Heart left ventricle (tissue), 16 donors: Measurements from ENCODE around the gene TXNDC9. TPM values are rescaled to one million over a fixed set of nuclear protein-coding genes. Genes with fewer than 3 reads are reported as not detected.

Experiments
- ATAC-seq, 4 donors: fragments of 200-7000 bp; cut with Tn5 transposase; one replicate each; pipeline ENCODE4 v1.9.1; 2020 to 2022; ENCODE audit warnings: moderate library complexity in 4 of 4, mild to moderate bottlenecking in 3 of 4, moderate number of reproducible peaks in 1 of 4
- DNase-seq, 5 donors: peaks; one replicate each; pipeline ENCODE4 v3.0.0-alpha.2; 2020
- H3K27ac ChIP-seq, 12 donors: fragments of 200-600 bp; sonication (generic) in 4 of 12; one replicate each; pipeline versions ENCODE4 v1.5.0 to v1.8.0; 2016 to 2022; ENCODE audit warnings: mild to moderate bottlenecking in 2 of 12
- H3K27me3 ChIP-seq, 9 donors: fragments of 200-600 bp; sonication (generic) in 2 of 9; one replicate each; pipeline versions ENCODE4 v1.5.1 to v1.8.0; 2016 to 2022; ENCODE audit warnings: mild to moderate bottlenecking in 3 of 9
- H3K36me3 ChIP-seq, 9 donors: fragments of 200-600 bp; sonication (generic) in 2 of 9; one replicate each; pipeline versions ENCODE4 v1.5.0 to v1.8.0; 2018 to 2022; ENCODE audit warnings: mild to moderate bottlenecking in 2 of 9
- H3K4me1 ChIP-seq, 12 donors: fragments of 200-600 bp; sonication (generic) in 4 of 12; one replicate each; pipeline versions ENCODE4 v1.5.0 to v1.8.0; 2016 to 2022; ENCODE audit warnings: mild to moderate bottlenecking in 3 of 12
- H3K4me3 ChIP-seq, 12 donors: fragments of 200-600 bp; sonication (generic) in 4 of 12; one replicate each; pipeline versions ENCODE4 v1.5.0 to v1.8.0; 2017 to 2022; ENCODE audit warnings: mild to moderate bottlenecking in 9 of 12, moderate library complexity in 4 of 12
- H3K9me3 ChIP-seq, 12 donors: fragments of 200-600 bp; sonication (generic) in 4 of 12; one replicate each; pipeline versions ENCODE4 v1.5.0 to v1.8.0; 2016 to 2022; ENCODE audit warnings: mild to moderate bottlenecking in 1 of 12
- POLR2A ChIP-seq, 2 donors: fragments of 450-650 bp; IDR thresholded peaks; one replicate each; pipeline ENCODE4 v1.6.1; 2017; ENCODE audit warnings: antibody characterized with exemption in 2 of 2, mild to moderate bottlenecking in 2 of 2, moderate library complexity in 2 of 2
- WGBS, 4 donors: extraction: QIAGEN DNeasy Blood & Tissue Kit in 2 of 4; methylation state at CpG; one replicate each; pipeline versions ENCODE4 v1.1.5 to v1.1.7; 2013 to 2018; 5-methylcytosine and 5-hydroxymethylcytosine counted together
- intact Hi-C, 10 donors: fragments of 100-400 bp; cut with DNase I; formaldehyde crosslinking; loops; one replicate each; pipeline versions ENCODE4 v1.11.1 to v1.14.2; 2022
- polyA plus RNA-seq, 2 donors: library from polyadenylated mRNA; stranded (reverse); fragments of 200-250 nt; gene quantifications; one replicate each; pipeline ENCODE4 v1.2.3, GENCODE V29; 2013
- total RNA-seq, 9 donors: library from RNA; depleted of rRNA in 2 of 9; stranded (reverse); fragments of >200 nt in 2 of 9; fragmentation: NEBNext Ultra II Directional in 3 of 9; extraction: Animal tissue kit (Norgen Biotek cat#: 25700) in 3 of 9; gene quantifications; one replicate each; pipeline versions ENCODE4 v1.1.0 to v1.2.4, GENCODE V29; 2016 to 2023
- TF ChIP-seq, protein P1 (sequence below), 12 donors: fragments of 200-600 bp; sonication (generic) in 4 of 12; IDR thresholded peaks; one replicate each; pipeline versions ENCODE4 v1.5.0 to v1.8.0; 2018 to 2022; ENCODE audit warnings: antibody characterized with exemption in 12 of 12, mild to moderate bottlenecking in 5 of 12
- donor health status: ischemic (EF 13 %, LVEDD 7.1; RV severe dilation, severe dysfunction).
- donor health status: healthy with polysubstance abuse.
- donor health status: DM: no; HTN: yes; CAD: no.
- donor health status: DM: no; HTN: no; CAD: no.
- donor health status: ischemic (EF 25% LVEDD 6.9; RV normal size, moderate dysfunction).
- donor health status: ischemic (EF 25% LVEDD 5.7; RV mildly dilated, moderate dysfunction).
- donor health status: healthy.
- donor health status: DM: yes; HTN: yes; CAD: no.
- donor health status: ischemic (EF 35%, LVEDD 5.7; RV mildly dilated, moderate dysfunction).
- donor health status: nonischemic (EF 11% LVEDD 7.7; RV severe dilation, severe dysfunction).
- donor health status: DM: yes; HTN: yes; CAD: no.
- donor health status: PGD.
- donor health status: ischemic (EF 29% LVEDD 5.4; RV normal size, mild dysfunction).
- donor health status: nonischemic (EF 23%, LVEDD 6.1; RV moderate dilation, normal function).

The TXNDC9 gene
- total and polyA plus RNA-seq, 11 donors = 15.8 to 37.5 (median 22.7) TPM

- H3K4me3 ChIP-seq = no peak overlapping the region
- no peak for DNase-seq
- ATAC-seq = no peak
Measured at GRCh38 chr2:99275882-99276281, 60.3 kb downstream of the TXNDC9 start.

More at GRCh38 chr2:99275882-99276281, 60.3 kb downstream of the TXNDC9 start:
- H3K27ac ChIP-seq = no peak overlapping the region
- H3K36me3 ChIP-seq = peaks cover 0 to 4% (median 0%) of the 10 kb centered on the region in 9 donors
- intact Hi-C loops = no loop called here
- no peaks in the 10 kb centered on the region for H3K4me1 ChIP-seq
- no peaks in the 10 kb centered on the region for H3K27me3 ChIP-seq
- 64 to 70% (median 66%) methylated on average over 7 of the region's 7 CpGs for WGBS, 4 donors
- peaks cover 0 to 21% (median 5%) of the 10 kb centered on the region in 12 donors for H3K9me3 ChIP-seq
- TF ChIP-seq POLR2A (IDR thresholded peaks at IDR 0.05) = no peak
- TF ChIP-seq, protein P1, sequence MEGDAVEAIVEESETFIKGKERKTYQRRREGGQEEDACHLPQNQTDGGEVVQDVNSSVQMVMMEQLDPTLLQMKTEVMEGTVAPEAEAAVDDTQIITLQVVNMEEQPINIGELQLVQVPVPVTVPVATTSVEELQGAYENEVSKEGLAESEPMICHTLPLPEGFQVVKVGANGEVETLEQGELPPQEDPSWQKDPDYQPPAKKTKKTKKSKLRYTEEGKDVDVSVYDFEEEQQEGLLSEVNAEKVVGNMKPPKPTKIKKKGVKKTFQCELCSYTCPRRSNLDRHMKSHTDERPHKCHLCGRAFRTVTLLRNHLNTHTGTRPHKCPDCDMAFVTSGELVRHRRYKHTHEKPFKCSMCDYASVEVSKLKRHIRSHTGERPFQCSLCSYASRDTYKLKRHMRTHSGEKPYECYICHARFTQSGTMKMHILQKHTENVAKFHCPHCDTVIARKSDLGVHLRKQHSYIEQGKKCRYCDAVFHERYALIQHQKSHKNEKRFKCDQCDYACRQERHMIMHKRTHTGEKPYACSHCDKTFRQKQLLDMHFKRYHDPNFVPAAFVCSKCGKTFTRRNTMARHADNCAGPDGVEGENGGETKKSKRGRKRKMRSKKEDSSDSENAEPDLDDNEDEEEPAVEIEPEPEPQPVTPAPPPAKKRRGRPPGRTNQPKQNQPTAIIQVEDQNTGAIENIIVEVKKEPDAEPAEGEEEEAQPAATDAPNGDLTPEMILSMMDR (IDR thresholded peaks at IDR 0.05) = no peak

Other genes starting within 250 kb of the TXNDC9 start
- gene C2orf15, start 194.6 kb downstream of the TXNDC9 start, total RNA-seq = under 1 TPM in 3 of 9 donors, not detected in 6; 0.29 to 0.70 (median 0.69) TPM
- under 1 TPM in 1 of 2 donors, not detected in 1; 0.04 TPM for gene C2orf15, start 194.6 kb downstream of the TXNDC9 start, polyA plus RNA-seq
- gene TSGA10, start 181.4 kb downstream of the TXNDC9 start, total RNA-seq = 10 to 100 TPM in 1 of 9 donors, 1 to 10 TPM in 8; 1.3 to 63.7 (median 2.9) TPM
- gene TSGA10, start 181.4 kb downstream of the TXNDC9 start, polyA plus RNA-seq = 1 to 10 TPM in 1 of 2 donors, under 1 TPM in 1; 0.75 to 1.7 TPM
- 10 to 100 TPM in 2 of 9 donors, 1 to 10 TPM in 7; 5.3 to 10.9 (median 7.5) TPM for gene LIPT1, start 181.4 kb downstream of the TXNDC9 start, total RNA-seq
- gene LIPT1, start 181.4 kb downstream of the TXNDC9 start, polyA plus RNA-seq = 10 to 100 TPM in 1 of 2 donors, 1 to 10 TPM in 1; 5.3 to 12.4 TPM
- gene MITD1, start 155.3 kb downstream of the TXNDC9 start, total RNA-seq = 10 to 100 TPM in 8 of 9 donors, 1 to 10 TPM in 1; 8.4 to 16.4 (median 14.0) TPM
- 10 to 100 TPM; 21.7 to 22.6 TPM for gene MITD1, start 155.3 kb downstream of the TXNDC9 start, polyA plus RNA-seq
- 10 to 100 TPM; 26.4 to 38.3 (median 34.3) TPM for gene MRPL30, start 155.1 kb downstream of the TXNDC9 start, total RNA-seq
- gene MRPL30, start 155.1 kb downstream of the TXNDC9 start, polyA plus RNA-seq = 10 to 100 TPM; 24.9 to 30.7 TPM
- not detected for gene LYG2, start 80.7 kb downstream of the TXNDC9 start, total RNA-seq
- not detected for gene LYG2, start 80.7 kb downstream of the TXNDC9 start, polyA plus RNA-seq
- gene LYG1, start 35.1 kb downstream of the TXNDC9 start, total RNA-seq = under 1 TPM in 6 of 9 donors, not detected in 3; 0.29 to 0.64 (median 0.47) TPM
- gene LYG1, start 35.1 kb downstream of the TXNDC9 start, polyA plus RNA-seq = 1 to 10 TPM in 1 of 2 donors, under 1 TPM in 1; 0.80 to 1.2 TPM
- 100 to 1,000 TPM in 2 of 9 donors, 10 to 100 TPM in 7; 56.1 to 165 (median 86.8) TPM for gene EIF5B, start 1.1 kb upstream of the TXNDC9 start, total RNA-seq
- 100 to 1,000 TPM; 109 to 115 TPM for gene EIF5B, start 1.1 kb upstream of the TXNDC9 start, polyA plus RNA-seq
- 10 to 100 TPM; 24.7 to 76.1 (median 32.8) TPM for gene REV1, start 153.7 kb upstream of the TXNDC9 start, total RNA-seq
- gene REV1, start 153.7 kb upstream of the TXNDC9 start, polyA plus RNA-seq = 10 to 100 TPM; 14.7 to 18.0 TPM